ENCODE results near the gene PPM1J.

DNA sequence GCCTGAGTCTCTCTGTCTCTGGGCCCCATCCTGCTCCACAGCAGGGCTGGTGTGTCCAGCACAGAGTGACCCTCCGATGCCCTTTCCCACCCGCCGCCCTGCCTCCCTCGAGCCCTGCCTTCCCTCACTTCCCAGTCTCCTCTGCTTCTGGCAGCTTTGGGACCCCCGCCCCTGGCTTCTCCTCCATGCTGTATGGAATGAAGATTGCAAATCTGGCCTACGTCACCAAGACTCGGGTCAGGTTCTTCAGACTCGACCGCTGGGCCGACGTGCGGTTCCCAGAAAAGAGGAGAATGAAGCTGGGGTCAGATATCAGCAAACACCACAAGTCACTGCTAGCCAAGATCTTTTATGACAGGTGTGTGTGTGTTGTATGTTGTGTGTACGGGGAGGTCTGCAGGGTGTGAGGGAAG, 26.3 kb downstream of the PPM1J start:
- TF ChIP-seq POU5F1 (IDR thresholded peaks at IDR 0.05; ENCODE audit: borderline replicate concordance, low read depth, low read length, partially characterized antibody) (no peak), FOXK2 (conservative IDR thresholded peaks at IDR 0.05 in 1 of 2, IDR thresholded peaks at IDR 0.05 in 1 of 2; ENCODE audit: low read depth in 2 of 2) (no peak), BCOR (IDR thresholded peaks at IDR 0.05) (no peak)
- TF ChIP-seq, protein P1, sequence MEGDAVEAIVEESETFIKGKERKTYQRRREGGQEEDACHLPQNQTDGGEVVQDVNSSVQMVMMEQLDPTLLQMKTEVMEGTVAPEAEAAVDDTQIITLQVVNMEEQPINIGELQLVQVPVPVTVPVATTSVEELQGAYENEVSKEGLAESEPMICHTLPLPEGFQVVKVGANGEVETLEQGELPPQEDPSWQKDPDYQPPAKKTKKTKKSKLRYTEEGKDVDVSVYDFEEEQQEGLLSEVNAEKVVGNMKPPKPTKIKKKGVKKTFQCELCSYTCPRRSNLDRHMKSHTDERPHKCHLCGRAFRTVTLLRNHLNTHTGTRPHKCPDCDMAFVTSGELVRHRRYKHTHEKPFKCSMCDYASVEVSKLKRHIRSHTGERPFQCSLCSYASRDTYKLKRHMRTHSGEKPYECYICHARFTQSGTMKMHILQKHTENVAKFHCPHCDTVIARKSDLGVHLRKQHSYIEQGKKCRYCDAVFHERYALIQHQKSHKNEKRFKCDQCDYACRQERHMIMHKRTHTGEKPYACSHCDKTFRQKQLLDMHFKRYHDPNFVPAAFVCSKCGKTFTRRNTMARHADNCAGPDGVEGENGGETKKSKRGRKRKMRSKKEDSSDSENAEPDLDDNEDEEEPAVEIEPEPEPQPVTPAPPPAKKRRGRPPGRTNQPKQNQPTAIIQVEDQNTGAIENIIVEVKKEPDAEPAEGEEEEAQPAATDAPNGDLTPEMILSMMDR (IDR thresholded peaks at IDR 0.05 in 2 of 3, conservative IDR thresholded peaks at IDR 0.05 in 1 of 3; ENCODE audit: insufficient read depth in 2 of 3, low read depth in 1 of 3, low read length in 3 of 3), result no peak
- TF ChIP-seq, protein P2, sequence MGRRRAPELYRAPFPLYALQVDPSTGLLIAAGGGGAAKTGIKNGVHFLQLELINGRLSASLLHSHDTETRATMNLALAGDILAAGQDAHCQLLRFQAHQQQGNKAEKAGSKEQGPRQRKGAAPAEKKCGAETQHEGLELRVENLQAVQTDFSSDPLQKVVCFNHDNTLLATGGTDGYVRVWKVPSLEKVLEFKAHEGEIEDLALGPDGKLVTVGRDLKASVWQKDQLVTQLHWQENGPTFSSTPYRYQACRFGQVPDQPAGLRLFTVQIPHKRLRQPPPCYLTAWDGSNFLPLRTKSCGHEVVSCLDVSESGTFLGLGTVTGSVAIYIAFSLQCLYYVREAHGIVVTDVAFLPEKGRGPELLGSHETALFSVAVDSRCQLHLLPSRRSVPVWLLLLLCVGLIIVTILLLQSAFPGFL (CRISPR knock-in tag; IDR thresholded peaks at IDR 0.05), result no peak
